ENCODE measurements around the gene MBTPS2.

DNA sequence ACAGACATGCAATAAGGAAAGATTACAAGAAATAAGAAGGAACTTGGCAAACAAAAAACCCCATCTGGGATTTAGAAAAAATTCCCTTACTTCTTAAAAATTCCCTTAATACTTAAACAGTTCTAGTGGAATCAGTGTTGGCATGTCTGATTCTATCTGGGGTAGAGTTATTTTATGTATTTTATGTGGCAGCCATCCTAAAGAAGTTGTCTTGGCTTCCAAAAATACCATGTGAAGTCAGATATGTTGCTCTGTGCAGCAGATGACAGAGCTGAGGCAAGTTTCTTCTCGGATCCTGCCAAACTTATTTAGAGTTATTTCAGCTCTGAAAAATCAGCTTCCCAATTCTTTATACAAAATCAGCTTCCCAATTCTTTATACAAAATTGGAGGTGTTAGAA, 31.1 kb downstream of the MBTPS2 start:
- no peak for TF ChIP-seq NFATC3 (IDR thresholded peaks at IDR 0.05)
- no peak for TF ChIP-seq RFX5 (IDR thresholded peaks at IDR 0.05; ENCODE audit: low read depth, low read length)
- TF ChIP-seq, protein P1, sequence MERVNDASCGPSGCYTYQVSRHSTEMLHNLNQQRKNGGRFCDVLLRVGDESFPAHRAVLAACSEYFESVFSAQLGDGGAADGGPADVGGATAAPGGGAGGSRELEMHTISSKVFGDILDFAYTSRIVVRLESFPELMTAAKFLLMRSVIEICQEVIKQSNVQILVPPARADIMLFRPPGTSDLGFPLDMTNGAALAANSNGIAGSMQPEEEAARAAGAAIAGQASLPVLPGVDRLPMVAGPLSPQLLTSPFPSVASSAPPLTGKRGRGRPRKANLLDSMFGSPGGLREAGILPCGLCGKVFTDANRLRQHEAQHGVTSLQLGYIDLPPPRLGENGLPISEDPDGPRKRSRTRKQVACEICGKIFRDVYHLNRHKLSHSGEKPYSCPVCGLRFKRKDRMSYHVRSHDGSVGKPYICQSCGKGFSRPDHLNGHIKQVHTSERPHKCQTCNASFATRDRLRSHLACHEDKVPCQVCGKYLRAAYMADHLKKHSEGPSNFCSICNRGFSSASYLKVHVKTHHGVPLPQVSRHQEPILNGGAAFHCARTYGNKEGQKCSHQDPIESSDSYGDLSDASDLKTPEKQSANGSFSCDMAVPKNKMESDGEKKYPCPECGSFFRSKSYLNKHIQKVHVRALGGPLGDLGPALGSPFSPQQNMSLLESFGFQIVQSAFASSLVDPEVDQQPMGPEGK (CRISPR knock-in tag; IDR thresholded peaks at IDR 0.05; ENCODE audit: borderline replicate concordance) = no peak
- TF ChIP-seq XRCC5 (IDR thresholded peaks at IDR 0.05; ENCODE audit: low read depth, low read length) = no peak
- TF ChIP-seq EZH2 (IDR thresholded peaks at IDR 0.05; ENCODE audit: borderline replicate concordance, low read depth, low read length) = no peak
- TF ChIP-seq, protein P2, sequence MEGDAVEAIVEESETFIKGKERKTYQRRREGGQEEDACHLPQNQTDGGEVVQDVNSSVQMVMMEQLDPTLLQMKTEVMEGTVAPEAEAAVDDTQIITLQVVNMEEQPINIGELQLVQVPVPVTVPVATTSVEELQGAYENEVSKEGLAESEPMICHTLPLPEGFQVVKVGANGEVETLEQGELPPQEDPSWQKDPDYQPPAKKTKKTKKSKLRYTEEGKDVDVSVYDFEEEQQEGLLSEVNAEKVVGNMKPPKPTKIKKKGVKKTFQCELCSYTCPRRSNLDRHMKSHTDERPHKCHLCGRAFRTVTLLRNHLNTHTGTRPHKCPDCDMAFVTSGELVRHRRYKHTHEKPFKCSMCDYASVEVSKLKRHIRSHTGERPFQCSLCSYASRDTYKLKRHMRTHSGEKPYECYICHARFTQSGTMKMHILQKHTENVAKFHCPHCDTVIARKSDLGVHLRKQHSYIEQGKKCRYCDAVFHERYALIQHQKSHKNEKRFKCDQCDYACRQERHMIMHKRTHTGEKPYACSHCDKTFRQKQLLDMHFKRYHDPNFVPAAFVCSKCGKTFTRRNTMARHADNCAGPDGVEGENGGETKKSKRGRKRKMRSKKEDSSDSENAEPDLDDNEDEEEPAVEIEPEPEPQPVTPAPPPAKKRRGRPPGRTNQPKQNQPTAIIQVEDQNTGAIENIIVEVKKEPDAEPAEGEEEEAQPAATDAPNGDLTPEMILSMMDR (IDR thresholded peaks at IDR 0.05 in 2 of 3, conservative IDR thresholded peaks at IDR 0.05 in 1 of 3; ENCODE audit: insufficient read depth in 2 of 3, low read depth in 1 of 3, low read length in 3 of 3) = no peak
- TF ChIP-seq, protein P3, sequence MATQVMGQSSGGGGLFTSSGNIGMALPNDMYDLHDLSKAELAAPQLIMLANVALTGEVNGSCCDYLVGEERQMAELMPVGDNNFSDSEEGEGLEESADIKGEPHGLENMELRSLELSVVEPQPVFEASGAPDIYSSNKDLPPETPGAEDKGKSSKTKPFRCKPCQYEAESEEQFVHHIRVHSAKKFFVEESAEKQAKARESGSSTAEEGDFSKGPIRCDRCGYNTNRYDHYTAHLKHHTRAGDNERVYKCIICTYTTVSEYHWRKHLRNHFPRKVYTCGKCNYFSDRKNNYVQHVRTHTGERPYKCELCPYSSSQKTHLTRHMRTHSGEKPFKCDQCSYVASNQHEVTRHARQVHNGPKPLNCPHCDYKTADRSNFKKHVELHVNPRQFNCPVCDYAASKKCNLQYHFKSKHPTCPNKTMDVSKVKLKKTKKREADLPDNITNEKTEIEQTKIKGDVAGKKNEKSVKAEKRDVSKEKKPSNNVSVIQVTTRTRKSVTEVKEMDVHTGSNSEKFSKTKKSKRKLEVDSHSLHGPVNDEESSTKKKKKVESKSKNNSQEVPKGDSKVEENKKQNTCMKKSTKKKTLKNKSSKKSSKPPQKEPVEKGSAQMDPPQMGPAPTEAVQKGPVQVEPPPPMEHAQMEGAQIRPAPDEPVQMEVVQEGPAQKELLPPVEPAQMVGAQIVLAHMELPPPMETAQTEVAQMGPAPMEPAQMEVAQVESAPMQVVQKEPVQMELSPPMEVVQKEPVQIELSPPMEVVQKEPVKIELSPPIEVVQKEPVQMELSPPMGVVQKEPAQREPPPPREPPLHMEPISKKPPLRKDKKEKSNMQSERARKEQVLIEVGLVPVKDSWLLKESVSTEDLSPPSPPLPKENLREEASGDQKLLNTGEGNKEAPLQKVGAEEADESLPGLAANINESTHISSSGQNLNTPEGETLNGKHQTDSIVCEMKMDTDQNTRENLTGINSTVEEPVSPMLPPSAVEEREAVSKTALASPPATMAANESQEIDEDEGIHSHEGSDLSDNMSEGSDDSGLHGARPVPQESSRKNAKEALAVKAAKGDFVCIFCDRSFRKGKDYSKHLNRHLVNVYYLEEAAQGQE (IDR thresholded peaks at IDR 0.05; ENCODE audit: borderline replicate concordance) = no peak
- TF ChIP-seq, protein P3 (CRISPR knock-in tag; IDR thresholded peaks at IDR 0.05; ENCODE audit: low read depth) = no peak
- TF ChIP-seq ZNF644 (tag; IDR thresholded peaks at IDR 0.05; ENCODE audit: low read depth) = no peak
- no peak for TF ChIP-seq SRF (CRISPR knock-in tag; IDR thresholded peaks at IDR 0.05)
- TF ChIP-seq E2F3 (CRISPR knock-in tag; IDR thresholded peaks at IDR 0.05) = no peak

Data from K562 (cell line).